ENCODE data around the gene TDO2. TPM values are rescaled to one million over a fixed set of nuclear protein-coding genes. Genes with fewer than 3 reads are reported as not detected.
A peak's percentile ranks its signal among the peaks of the same experiment; 100 is the strongest.

Gene TDO2
- total RNA-seq, 4 donors from 2014 or later = not detected

GRCh38 chr4:155954118-155954685 is 50.7 kb downstream of the TDO2 start:
- H3K9me3 ChIP-seq = no peaks in the 10 kb centered on the region
- H3K27me3 ChIP-seq = no peaks in the 10 kb centered on the region
- peak overlapping the region; percentile 67 to 81 (median 78) for H3K4me3 ChIP-seq
- H3K36me3 ChIP-seq = no peaks in the 10 kb centered on the region
- DNase-seq (ENCODE audit: extremely low spot score) = no peak
- TF ChIP-seq CTCF (IDR thresholded peaks at IDR 0.05) (no peak), POLR2A (IDR thresholded peaks at IDR 0.05; ENCODE audit: low read depth) (no peak), EP300 (IDR thresholded peaks at IDR 0.05) (no peak), POLR2AphosphoS5 (IDR thresholded peaks at IDR 0.05) (no peak)
- intact Hi-C loops (cut with DNase I) = loop anchor here (5.0 to 10.0 kb wide), 3 partner anchors 512 to 1091 kb away; no protein-coding TSS in a partner anchor
- 87% methylated on average over 11 of the region's 11 CpGs for WGBS
- peak overlapping the region; percentile 94 to 98 (median 96) for H3K27ac ChIP-seq (replicated peaks in 1 of 4)
- peaks cover 4 to 20% (median 14%) of the 10 kb centered on the region in 4 donors for H3K4me1 ChIP-seq

GRCh38 chr4:155954939-155955338 is 51.4 kb downstream of the TDO2 start:
- H3K27ac ChIP-seq (replicated peaks in 1 of 4) = no peak overlapping the region
- no peaks in the 10 kb centered on the region for H3K27me3 ChIP-seq
- H3K36me3 ChIP-seq = no peaks in the 10 kb centered on the region
- no peak for DNase-seq (ENCODE audit: extremely low spot score)
- peaks cover 4 to 20% (median 17%) of the 10 kb centered on the region in 4 donors for H3K4me1 ChIP-seq
- H3K9me3 ChIP-seq = no peaks in the 10 kb centered on the region
- WGBS = 81% methylated on average over 4 of the region's 4 CpGs
- no peak for TF ChIP-seq POLR2A (IDR thresholded peaks at IDR 0.05; ENCODE audit: low read depth)
- TF ChIP-seq POLR2AphosphoS5 (IDR thresholded peaks at IDR 0.05) = no peak
- TF ChIP-seq EP300 (IDR thresholded peaks at IDR 0.05) = no peak
- no peak for TF ChIP-seq CTCF (IDR thresholded peaks at IDR 0.05)
- H3K4me3 ChIP-seq = no peak overlapping the region
- intact Hi-C loops (cut with DNase I) = loop anchor here (5.0 to 10.0 kb wide), 3 partner anchors 513 to 1090 kb away; no protein-coding TSS in a partner anchor

GRCh38 chr4:155956461-155956860 is 53.0 kb downstream of the TDO2 start:
- 72% methylated on average over 2 of the region's 2 CpGs for WGBS

GRCh38 chr4:155959417-155959816 is 55.9 kb downstream of the TDO2 start:
- Histone ChIP-seq H3K4me3 (no peak overlapping the region), H3K27me3 (no peaks in the 10 kb centered on the region), H3K36me3 (no peaks in the 10 kb centered on the region), H3K4me1 (peaks cover 0 to 22% (median 15%) of the 10 kb centered on the region in 4 donors), H3K27ac (replicated peaks in 1 of 4) (no peak overlapping the region), H3K9me3 (no peaks in the 10 kb centered on the region)
- 100% methylated on average over 3 of the region's 4 CpGs for WGBS
- TF ChIP-seq EP300 (IDR thresholded peaks at IDR 0.05) (no peak), POLR2AphosphoS5 (IDR thresholded peaks at IDR 0.05) (no peak), CTCF (IDR thresholded peaks at IDR 0.05) (no peak), POLR2A (IDR thresholded peaks at IDR 0.05; ENCODE audit: low read depth) (no peak)
- intact Hi-C loops (cut with DNase I) = loop anchor here (10.0 kb wide), 2 partner anchors 555 to 1085 kb away; no protein-coding TSS in a partner anchor
- no peak for DNase-seq (ENCODE audit: extremely low spot score)

More at GRCh38 chr4:155956461-155956860, 53.0 kb downstream of the TDO2 start:
- no peak overlapping the region for H3K4me3 ChIP-seq
- no peaks in the 10 kb centered on the region for H3K9me3 ChIP-seq
- no peaks in the 10 kb centered on the region for H3K36me3 ChIP-seq
- intact Hi-C loops (cut with DNase I) = loop anchor here (10.0 kb wide), 2 partner anchors 552 to 1088 kb away; no protein-coding TSS in a partner anchor
- no peak for TF ChIP-seq POLR2AphosphoS5 (IDR thresholded peaks at IDR 0.05)
- TF ChIP-seq EP300 (IDR thresholded peaks at IDR 0.05) = no peak
- TF ChIP-seq POLR2A (IDR thresholded peaks at IDR 0.05; ENCODE audit: low read depth) = no peak
- TF ChIP-seq CTCF (IDR thresholded peaks at IDR 0.05) = no peak
- DNase-seq (ENCODE audit: extremely low spot score) = no peak
- no peak overlapping the region for H3K27ac ChIP-seq (replicated peaks in 1 of 4)
- peaks cover 4 to 34% (median 30%) of the 10 kb centered on the region in 4 donors for H3K4me1 ChIP-seq
- no peaks in the 10 kb centered on the region for H3K27me3 ChIP-seq
